HG02642 (cell line): ENCODE measurements around the gene IMMP2L.
"Not testable (repeated sequence)": the region's sequence is repeated elsewhere in the genome, so short reads cannot be mapped to it uniquely, and the experiment has no call there.

Experiments used
- ATAC-seq: cut with Tn5 transposase; IDR thresholded peaks from one replicate; pipeline ENCODE4 v1.9.1; 2021; ENCODE audit warnings: mild to moderate bottlenecking; ENCODE audit not compliant: unreplicated experiment, poor library complexity

IMMP2L gene

DNA sequence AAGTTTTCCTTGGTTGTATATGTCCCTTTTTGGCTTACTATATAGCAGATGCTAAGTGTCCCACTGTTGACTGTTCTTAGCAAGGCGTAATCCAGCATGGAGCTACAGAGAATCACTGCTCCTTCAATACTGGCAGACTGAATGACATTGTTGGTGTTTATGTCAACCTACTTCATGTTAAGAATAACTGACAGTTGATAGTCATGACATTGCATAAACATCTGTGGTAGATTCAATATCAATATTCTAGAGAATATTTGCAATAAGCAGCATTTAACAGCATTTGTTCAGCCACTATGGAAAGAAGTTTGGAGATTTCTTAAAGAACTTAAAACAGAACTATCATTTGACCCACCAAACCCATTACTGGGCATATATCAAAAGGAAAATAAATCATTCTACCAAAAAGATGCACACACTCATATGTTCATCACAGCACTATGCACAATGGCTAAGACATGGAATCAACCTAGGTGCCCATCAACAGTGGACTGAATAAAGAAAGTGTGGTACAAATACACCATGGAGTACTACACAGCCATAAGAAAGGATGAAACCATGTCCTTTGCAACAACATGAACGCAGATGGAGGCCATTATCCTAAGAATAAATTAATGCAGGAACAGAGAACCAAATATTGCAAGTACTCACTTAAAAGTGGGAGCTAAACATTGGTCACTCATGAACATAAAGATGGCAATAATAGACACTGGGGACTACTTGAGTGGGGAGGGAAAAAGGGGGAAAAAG, 88.7 kb downstream of the IMMP2L start:
- ATAC-seq, result no peak

DNA sequence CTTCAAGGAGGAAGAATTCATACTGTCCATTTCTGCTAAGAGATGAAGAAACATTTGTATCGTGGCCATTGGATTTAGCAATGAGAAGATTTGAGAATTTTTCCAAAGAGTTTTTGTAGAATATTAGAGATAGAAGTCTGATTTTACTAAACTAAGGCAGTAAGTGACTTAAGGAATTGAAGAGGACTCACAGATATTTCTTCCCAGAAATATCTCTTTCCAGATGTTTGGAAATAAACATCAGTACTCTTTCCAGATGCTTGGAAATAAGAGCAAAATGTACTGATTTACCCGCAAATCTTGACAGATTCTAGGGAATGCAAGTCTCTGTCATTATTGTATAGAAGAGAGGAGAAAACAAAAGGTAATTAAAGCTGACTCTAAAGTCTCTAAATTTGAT, 91.3 kb downstream of the IMMP2L start:
- ATAC-seq, result no peak

DNA sequence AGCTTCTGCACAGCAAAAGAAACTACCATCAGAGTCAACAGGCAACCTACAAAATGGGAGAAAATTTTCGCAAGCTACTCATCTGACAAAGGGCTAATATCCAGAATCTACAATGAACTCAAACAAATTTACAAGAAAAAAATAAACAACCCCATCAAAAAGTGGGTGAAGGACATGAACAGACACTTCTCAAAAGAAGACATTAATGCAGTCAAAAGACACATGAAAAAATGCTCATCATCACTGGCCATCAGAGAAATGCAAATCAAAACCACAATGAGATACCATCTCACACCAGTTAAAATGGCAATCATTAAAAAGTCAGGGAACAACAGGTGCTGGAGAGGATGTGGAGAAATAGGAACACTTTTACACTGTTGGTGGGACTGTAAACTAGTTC, 92.4 kb downstream of the IMMP2L start:
- ATAC-seq, result not testable (repeated sequence)

DNA sequence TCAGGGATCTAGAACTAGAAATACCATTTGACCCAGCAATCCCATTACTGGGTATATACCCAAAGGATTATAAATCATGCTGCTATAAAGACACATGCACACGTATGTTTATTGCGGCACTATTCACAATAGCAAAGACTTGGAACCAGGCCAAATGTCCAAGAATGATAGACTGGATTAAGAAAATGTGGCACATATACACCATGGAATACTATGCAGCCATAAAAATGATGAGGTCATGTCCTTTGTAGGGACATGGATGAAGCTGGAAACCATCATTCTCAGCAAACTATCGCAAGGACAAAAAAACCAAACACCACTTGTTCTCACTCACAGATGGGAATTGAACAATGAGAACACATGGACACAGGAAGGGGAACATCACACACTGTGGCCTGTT, 96.5 kb downstream of the IMMP2L start:
- not testable (repeated sequence) for ATAC-seq

DNA sequence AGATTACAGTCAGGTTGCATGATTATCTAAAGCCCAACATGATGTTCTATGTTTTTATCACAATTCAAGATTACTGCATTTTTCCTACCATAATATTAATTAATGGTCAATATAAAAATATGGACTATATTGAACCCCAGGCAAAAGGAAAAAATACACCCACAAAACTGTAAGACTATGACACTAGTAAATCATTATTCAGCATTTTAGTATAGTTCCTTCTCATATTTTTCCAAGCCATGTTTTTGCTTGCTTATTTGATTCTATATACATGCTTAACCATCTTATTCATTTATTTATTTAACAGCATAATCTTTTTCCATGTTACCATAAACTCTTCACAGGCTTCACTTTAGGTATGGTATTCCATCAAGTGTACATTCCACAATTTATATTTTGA, 101.6 kb downstream of the IMMP2L start:
- no peak for ATAC-seq

DNA sequence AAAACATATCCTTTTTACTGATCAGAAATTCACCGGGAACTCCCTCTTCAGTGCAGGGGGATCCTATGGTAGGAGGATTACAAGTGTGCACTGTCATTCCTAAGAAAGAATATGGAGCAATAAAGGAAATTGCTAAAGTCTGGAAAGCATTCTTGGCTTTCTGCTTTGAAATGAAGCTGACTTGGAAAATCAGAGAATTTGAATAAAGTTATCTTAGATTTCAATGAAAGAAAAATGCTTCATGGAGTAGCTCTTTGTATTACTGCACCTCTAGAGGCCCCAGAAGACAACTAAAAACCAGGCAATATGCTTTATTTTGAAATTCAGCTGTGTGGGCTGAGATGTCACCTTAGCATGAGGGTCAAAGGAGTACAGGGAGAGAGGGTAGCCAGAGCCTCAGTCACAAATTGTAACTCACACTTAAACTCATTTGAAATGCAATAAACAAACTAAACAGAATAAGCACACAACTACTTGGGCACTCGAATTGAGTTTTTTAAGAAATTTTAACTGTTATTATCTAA, 102.5 kb downstream of the IMMP2L start:
- ATAC-seq, result no peak

DNA sequence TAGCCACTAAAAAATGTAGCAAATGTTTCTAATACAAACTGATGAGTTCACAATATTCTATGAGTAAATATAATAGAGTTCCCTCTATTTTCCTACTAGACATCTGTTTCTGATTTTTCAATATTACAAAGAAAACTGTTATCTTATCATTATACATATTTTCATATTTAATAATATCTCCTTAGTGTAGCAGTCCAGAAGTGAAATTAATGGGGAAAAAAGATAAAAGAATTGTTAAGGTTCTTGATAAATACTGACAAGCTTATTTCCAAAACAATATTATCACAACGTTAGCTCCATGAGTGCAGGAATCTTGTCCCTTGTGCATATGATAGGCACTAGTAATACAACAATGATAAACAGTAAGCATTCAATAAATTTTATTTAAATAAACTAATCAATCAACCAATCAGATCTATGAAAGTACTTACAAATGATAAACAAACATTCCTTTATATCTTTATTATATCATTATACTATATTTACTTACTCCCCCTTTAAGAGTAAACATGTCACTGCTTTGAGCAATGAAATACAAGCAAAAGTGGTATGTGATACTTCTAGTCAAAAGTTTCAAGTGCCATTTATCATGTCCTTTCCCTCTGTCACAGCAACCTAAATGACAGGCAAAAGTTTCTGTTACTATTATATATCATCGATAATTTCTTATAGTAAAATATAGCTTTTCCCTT, 103.1 kb downstream of the IMMP2L start:
- no peak for ATAC-seq

DNA sequence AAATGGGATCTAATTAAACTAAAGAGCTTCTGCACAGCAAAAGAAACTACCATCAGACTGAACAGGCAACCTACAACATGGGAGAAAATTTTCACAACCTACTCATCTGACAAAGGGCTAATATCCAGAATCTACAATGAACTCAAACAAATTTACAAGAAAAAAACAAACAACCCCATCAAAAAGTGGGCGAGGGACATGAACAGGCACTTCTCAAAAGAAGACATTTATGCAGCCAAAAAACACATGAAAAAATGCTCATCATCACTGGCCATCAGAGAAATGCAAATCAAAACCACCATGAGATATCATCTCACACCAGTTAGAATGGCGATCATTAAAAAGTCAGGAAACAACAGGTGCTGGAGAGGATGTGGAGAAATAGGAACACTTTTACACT, 111.6 kb downstream of the IMMP2L start:
- not testable (repeated sequence) for ATAC-seq

DNA sequence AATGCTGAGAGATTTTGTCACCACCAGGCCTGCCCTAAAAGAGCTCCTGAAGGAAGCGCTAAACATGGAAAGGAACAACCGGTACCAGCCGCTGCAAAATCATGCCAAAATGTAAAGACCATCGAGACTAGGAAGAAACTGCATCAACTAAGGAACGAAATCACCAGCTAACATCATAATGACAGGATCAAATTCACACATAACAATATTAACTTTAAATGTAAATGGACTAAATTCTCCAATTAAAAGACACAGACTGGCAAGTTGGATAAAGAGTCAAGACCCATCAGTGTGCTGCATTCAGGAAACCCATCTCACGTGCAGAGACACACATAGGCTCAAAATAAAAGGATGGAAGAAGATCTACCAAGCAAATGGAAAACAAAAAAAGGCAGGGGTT, 114.8 kb downstream of the IMMP2L start:
- not testable (repeated sequence) for ATAC-seq

DNA sequence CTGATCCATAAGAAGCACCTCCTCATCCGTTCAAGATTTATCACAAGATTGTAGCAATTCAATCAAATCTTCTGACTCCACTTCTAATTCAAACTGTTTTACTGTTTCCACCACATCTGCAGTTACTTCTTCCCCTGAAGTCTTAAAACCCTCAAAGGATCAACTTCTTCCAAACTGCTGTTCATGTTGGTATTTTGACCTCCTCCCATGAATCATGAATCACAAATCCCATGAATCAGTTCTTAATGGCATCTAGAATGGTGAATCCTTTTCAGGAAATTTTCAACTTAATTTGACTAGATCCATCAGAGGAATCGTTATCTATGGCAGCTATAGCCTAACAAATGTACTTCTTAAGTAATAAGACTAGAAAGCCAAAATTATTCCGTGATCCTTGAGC, 122.3 kb downstream of the IMMP2L start:
- no peak for ATAC-seq

DNA sequence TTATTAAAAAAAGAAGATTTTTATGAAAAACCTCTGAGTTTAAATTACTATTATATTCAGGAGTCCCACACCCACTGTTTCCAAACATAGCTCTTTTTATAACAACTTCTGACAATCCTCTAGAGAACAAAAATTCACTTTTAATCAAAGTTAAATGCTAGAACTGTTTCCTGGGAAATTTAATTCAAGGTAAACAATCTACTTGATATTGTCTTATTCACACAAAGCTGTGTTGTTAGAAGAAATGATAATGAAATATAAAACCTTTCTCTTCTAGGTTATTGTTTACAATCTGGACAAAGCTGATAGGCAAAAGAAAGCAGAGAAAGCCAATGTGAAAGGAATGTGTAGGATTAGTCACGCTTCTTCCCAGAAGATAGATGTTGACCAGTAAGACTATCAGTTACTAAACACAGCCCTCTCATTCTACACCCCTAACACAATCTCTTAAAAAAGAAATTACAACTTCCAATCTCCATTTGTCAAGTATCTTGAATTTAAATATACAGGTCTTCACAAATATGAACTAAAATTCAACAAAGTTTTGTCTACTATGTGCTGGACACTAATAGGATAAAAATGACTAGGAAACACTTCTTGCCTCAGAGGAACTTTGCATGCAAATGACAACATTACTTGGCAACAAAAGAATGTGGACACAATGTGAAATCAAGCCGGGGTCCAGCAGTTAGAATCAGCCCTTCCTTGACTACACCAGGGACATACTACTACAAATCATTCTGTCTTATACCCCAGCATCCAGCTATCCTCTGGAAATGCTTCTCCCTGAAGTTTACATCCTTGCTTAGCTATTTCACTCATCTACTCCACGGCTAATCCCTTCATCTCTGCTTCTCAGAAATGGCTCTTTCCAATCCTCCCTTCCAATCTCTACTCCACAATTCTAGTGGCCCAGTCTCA, 123.7 kb downstream of the IMMP2L start:
- ATAC-seq, result no peak

DNA sequence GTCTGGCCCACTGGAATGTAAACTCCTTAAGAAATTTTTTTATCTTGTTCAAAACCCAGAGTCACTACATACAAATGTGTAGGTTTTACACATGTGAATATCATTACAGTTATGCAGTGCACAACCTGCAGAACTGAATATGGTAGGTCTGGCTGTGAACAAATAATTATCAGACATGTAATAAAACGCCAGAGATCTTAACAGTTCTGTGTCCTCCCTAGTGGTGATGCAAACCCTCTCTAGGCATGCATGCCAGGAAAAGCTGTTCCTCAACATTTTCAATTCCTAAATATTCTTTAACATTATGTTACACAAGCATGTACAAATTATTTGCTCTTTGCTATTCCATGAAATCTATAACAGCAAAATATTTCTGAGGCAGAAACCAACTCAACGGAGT, 124.6 kb downstream of the IMMP2L start:
- no peak for ATAC-seq

DNA sequence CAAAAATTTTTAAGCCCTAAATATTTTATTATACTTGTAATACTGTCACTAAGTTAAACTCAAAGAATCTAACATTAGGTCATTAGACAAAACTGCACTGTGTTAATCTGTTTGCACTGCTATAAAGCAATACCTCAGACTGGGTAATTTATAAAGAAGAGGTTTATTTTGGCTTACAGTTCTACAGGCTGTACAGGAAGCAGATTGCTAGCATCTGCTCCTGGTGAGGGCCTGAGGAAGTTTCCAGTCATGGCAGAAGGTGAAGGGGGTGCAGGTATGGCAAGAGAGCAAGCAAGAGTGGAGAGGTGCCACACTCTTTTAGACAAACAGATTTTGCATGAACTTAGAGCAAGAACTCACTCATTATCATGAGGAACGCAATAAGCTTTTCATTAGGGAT, 125.7 kb downstream of the IMMP2L start:
- ATAC-seq, result no peak

DNA sequence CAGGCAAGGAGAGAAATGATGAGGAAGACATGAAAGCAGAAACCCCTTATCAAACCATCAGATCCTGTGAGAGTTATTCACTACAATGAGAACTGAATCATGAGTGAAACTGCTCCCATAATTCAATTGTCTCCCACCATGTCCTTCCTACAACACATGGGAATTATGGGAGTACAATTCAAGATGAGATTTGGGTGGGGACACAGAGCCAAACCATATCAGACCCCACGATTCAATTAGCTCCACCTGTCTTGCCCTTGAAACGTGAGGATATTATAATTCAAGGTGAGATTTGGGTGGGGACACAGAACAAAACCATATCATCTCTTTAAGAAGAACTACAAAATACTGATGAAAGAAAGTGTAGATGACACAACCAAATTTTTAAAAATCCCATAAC, 128.9 kb downstream of the IMMP2L start:
- ATAC-seq, result no peak

DNA sequence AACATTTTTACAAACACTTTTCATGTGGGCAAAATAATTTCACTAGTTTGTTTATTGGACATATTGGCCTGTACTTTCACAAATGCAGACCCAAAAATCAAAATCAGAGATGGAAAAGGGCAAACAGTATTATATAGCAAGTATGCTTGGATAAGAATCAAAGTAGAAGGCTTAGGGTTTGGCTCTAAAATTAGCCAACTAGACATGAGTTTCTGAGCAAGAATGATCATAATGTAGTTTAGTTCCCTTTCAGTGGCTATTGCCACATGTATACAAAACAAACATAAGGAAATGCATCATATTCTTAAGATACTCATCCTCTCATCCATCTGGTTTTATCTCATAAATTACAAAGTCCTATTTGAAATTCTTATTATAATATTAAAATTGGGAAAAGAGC, 132.5 kb downstream of the IMMP2L start:
- ATAC-seq, result no peak

DNA sequence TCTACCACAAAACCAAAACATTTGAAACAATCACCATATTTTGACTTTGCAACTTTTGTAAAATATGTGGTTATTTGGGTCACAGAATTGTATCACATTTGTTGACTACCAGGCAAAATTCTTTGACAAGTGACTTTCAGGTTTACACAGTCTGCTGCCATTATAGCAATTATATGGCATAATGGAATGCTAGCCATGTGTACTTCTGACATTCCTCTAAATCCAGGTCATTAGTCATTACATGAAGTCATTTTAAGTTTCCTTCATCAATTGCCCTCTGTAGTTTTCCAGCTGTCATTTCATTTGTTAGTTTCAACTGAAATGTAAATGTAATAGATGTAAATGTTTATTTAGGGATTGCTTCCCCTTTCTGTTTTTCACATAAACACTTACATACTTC, 137.5 kb downstream of the IMMP2L start:
- ATAC-seq, result no peak

DNA sequence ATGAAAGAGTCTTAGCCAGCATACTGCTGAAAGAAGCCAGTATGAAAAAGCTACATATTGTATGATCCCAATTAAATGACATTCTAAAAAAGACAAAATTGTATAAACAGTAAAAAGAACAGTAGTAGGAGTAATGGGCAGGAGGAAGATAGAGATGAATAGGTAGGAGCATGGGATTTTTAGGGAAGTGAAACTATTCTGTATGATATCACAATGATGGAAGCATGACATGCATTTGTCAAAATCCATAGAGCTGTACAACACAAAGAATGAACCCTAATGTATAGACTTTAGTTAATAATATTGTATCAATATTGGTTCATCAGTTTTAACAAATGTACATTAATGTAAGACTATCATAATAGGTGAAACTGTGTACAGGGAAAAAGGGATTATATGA, 147.9 kb downstream of the IMMP2L start:
- no peak for ATAC-seq

DNA sequence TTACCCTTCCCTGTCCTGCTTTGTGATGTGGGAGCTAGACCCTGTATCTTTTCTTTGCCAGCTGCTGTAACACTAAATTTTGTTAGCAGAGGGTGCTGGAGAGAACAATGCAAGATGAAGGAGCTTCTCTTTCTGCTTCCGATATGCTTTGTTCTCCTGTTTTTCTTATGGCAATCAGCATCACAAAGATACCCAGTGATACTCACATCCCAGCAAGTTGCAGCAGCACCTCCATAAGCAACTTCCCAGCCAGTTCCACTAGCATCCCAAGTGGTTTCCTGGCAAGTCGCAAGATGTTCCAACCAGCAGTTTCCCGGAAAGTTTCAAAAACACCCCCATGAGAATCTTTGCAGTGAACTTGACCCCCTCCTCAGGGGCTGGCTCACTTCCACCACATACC, 148.6 kb downstream of the IMMP2L start:
- no peak for ATAC-seq

DNA sequence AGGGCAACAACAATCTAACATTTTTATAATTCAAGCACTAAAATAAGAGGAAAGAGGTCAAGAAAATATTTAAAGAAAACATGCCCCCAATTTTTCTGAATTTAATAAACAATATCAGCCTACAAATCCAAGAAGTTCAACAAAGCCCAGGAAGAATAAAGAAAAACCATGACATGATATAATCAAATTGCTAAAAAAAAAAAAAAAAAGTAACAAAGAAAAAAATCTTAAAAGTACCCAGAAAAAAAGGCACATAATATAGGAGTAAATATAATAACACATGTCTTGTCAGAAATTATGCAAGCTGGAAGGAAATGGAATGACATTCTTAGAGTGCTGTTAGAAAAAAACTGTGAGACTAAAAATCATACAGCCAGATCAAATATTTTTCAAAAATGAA, 151.4 kb downstream of the IMMP2L start:
- ATAC-seq, result no peak

DNA sequence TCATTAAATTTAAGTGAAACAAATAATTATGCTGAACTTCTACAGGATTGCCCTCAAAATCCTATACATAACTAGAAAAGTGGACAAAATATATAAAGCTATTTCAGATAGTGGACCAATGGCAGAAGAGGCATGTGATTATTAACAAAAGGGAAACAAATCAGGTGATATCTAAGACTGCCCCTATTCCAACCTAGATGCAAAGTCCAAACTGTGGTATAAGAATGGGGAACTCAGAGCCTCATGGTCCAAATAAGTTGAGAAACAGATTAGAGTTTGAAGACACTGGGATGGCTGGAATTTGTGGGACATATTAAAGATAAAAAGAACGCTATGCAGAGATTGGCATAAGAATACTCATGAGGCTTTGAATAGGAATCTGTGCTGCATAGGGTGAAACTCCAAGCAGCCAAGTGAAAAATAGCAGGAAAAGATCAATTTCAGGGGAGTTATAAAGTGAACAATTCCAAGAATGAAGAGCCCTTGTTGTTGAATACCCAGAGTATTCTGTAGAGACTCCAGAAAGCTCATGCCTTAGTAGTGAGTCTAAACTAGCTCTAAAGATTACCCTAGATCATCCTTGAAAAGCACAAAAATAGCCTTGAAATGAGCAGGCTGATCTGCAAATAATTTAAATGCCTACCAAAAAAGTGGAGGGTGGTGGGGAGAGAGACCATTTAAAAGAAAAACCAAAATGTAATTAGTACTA, 152.4 kb downstream of the IMMP2L start:
- ATAC-seq, result no peak
